ENCODE data around the gene SPACA5B. TPM values are rescaled to one million over a fixed set of nuclear protein-coding genes. Genes with fewer than 3 reads are reported as not detected.
"Not testable (repeated sequence)": the region's sequence is repeated elsewhere in the genome, so short reads cannot be mapped to it uniquely, and the experiment has no call there.

The SPACA5B gene
- total RNA-seq, 1 donor from 2014 or later = not detected

GRCh38 chrX:48180811-48181210, 50.4 kb downstream of the SPACA5B start:
- Mint-ChIP-seq H3K4me3 (ENCODE audit: unreplicated experiment) (no peak overlapping the region), H3K36me3 (ENCODE audit: low read depth, unreplicated experiment) (no peaks in the 10 kb centered on the region), H3K27ac (ENCODE audit: unreplicated experiment) (no peak overlapping the region), H3K27me3 (ENCODE audit: low read depth, unreplicated experiment) (peaks cover 8% of the 10 kb centered on the region), H3K9me3 (ENCODE audit: unreplicated experiment) (no peaks in the 10 kb centered on the region), H3K4me1 (ENCODE audit: low read depth, unreplicated experiment) (no peaks in the 10 kb centered on the region)
- Histone ChIP-seq H3K4me1 (ENCODE audit: insufficient read depth, low read length) (no peaks in the 10 kb centered on the region), H3K4me2 (ENCODE audit: low read length) (no peak overlapping the region), H4K20me1 (ENCODE audit: insufficient read depth, low read length) (no peaks in the 10 kb centered on the region), H3K27ac (ENCODE audit: low read depth, low read length) (no peak overlapping the region), H3K27me3 (ENCODE audit: insufficient read depth, low read length) (no peaks in the 10 kb centered on the region), H3K4me3 (ENCODE audit: insufficient read depth, low read depth, low read length) (no peak overlapping the region), H3K36me3 (ENCODE audit: insufficient read depth, low read length) (no peaks in the 10 kb centered on the region), H3K9ac (ENCODE audit: low read length) (no peak overlapping the region), H3K79me2 (ENCODE audit: insufficient read depth, low read length) (no peaks in the 10 kb centered on the region), H3K9me3 (ENCODE audit: insufficient read depth, low read depth, low read length) (no peaks in the 10 kb centered on the region), H2AFZ (ENCODE audit: low read depth, low read length) (no peak overlapping the region)
- TF ChIP-seq EZH2 (IDR thresholded peaks at IDR 0.05; ENCODE audit: insufficient read depth, low read length) = no peak
- TF ChIP-seq, protein P1, sequence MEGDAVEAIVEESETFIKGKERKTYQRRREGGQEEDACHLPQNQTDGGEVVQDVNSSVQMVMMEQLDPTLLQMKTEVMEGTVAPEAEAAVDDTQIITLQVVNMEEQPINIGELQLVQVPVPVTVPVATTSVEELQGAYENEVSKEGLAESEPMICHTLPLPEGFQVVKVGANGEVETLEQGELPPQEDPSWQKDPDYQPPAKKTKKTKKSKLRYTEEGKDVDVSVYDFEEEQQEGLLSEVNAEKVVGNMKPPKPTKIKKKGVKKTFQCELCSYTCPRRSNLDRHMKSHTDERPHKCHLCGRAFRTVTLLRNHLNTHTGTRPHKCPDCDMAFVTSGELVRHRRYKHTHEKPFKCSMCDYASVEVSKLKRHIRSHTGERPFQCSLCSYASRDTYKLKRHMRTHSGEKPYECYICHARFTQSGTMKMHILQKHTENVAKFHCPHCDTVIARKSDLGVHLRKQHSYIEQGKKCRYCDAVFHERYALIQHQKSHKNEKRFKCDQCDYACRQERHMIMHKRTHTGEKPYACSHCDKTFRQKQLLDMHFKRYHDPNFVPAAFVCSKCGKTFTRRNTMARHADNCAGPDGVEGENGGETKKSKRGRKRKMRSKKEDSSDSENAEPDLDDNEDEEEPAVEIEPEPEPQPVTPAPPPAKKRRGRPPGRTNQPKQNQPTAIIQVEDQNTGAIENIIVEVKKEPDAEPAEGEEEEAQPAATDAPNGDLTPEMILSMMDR (IDR thresholded peaks at IDR 0.05; ENCODE audit: insufficient read depth, low read depth, low read length) = no peak
- DNase-seq (ENCODE audit: low read depth) = no peak
- peak; percentile 74 for FAIRE-seq

DNA sequence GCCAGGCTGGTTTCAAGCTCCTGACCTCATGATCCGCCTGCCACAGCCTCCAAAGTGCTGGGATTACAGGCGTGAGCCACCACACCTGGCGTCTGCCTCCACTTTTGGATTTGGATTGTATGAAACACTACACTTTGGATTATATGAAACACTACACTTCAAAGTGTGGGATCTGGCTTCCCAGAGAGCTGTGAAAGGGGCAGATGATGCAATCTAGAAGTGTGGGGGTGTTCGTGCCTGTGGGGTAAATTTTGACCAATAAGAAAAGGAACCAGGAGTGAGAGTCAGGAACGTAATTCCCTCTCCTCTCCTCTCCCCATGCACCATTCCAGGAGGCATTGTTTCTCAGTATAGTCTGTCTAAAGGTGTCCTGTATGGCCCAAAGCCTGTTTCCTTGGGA, 51.5 kb downstream of the SPACA5B start:
- H3K36me3 ChIP-seq (ENCODE audit: insufficient read depth, low read length); H3K4me3 ChIP-seq (ENCODE audit: insufficient read depth, low read depth, low read length); H3K9me3 ChIP-seq (ENCODE audit: insufficient read depth, low read depth, low read length); H3K4me1 Mint-ChIP-seq (ENCODE audit: low read depth, unreplicated experiment); H3K27me3 ChIP-seq (ENCODE audit: insufficient read depth, low read length); H3K4me2 ChIP-seq (ENCODE audit: low read length); H4K20me1 ChIP-seq (ENCODE audit: insufficient read depth, low read length); H3K27ac ChIP-seq (ENCODE audit: low read depth, low read length); H3K27me3 Mint-ChIP-seq (ENCODE audit: low read depth, unreplicated experiment); H3K4me1 ChIP-seq (ENCODE audit: insufficient read depth, low read length); H3K9me3 Mint-ChIP-seq (ENCODE audit: unreplicated experiment); H3K36me3 Mint-ChIP-seq (ENCODE audit: low read depth, unreplicated experiment); H3K27ac Mint-ChIP-seq (ENCODE audit: unreplicated experiment); DNase-seq (ENCODE audit: low read depth); H2AFZ ChIP-seq (ENCODE audit: low read depth, low read length); H3K4me3 Mint-ChIP-seq (ENCODE audit: unreplicated experiment); FAIRE-seq; H3K79me2 ChIP-seq (ENCODE audit: insufficient read depth, low read length); H3K9ac ChIP-seq (ENCODE audit: low read length): not testable (repeated sequence)

Other genes starting within 250 kb of the SPACA5B start
- 4.4 and 4.5 TPM in 2 replicates for gene ZNF182, start 126.6 kb upstream of the SPACA5B start, total RNA-seq
- gene SPACA5, start 123.6 kb upstream of the SPACA5B start, total RNA-seq = not detected in 2 replicates
- gene ZNF630, start 59.0 kb upstream of the SPACA5B start, total RNA-seq = 1.3 and 1.8 TPM in 2 replicates
- gene SSX5, start 66.2 kb downstream of the SPACA5B start, total RNA-seq = not detected in 2 replicates
- not detected in 2 replicates for gene SSX1, start 124.8 kb downstream of the SPACA5B start, total RNA-seq
- not detected in 2 replicates for gene SSX3, start 226.1 kb downstream of the SPACA5B start, total RNA-seq

All from astrocyte (in vitro differentiated cells and primary cell).